ENCODE data around the gene FIG4.
A peak's percentile ranks its signal among the peaks of the same experiment; 100 is the strongest.

Gene FIG4

DNA sequence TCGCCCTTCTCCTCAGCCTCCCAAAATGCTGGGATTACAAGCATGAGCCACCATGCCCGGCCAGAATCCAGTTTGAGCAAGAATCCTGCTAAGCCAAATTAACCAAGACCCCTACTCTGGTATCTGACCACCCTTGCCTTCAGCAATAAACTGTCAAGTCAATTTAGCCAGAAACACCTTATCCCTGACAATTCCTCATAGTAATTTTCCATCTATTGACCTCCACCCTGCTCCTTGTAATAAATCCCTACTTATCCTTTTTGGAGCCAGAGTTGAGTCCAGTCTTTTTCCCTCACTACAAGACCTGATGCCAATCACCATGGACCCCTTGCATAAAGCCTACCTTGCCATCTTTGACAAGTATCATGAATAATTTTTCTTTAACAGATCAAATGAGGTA, 173.0 kb downstream of the FIG4 start:
- DNase-seq, result no peak

DNA sequence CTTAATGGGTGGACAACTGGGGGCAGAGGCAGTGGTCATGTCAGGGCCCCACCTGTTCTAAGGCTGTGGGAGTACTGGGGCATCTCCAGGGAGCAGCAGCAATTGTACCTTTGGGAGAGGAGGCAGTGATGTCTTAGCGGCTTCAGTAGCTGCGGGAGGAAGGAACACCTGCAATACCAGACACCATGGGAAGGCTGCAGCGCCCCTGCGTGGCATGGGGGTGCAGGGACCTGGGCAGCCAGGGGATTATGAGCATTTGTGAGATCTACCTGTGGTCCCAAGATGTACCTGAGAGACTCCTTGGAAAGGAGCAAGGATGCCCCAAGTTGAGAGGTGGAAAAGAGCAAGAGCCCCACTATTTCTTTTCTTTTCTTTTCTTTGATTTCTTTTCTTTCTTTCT, 174.9 kb downstream of the FIG4 start:
- DNase-seq, result no peak

DNA sequence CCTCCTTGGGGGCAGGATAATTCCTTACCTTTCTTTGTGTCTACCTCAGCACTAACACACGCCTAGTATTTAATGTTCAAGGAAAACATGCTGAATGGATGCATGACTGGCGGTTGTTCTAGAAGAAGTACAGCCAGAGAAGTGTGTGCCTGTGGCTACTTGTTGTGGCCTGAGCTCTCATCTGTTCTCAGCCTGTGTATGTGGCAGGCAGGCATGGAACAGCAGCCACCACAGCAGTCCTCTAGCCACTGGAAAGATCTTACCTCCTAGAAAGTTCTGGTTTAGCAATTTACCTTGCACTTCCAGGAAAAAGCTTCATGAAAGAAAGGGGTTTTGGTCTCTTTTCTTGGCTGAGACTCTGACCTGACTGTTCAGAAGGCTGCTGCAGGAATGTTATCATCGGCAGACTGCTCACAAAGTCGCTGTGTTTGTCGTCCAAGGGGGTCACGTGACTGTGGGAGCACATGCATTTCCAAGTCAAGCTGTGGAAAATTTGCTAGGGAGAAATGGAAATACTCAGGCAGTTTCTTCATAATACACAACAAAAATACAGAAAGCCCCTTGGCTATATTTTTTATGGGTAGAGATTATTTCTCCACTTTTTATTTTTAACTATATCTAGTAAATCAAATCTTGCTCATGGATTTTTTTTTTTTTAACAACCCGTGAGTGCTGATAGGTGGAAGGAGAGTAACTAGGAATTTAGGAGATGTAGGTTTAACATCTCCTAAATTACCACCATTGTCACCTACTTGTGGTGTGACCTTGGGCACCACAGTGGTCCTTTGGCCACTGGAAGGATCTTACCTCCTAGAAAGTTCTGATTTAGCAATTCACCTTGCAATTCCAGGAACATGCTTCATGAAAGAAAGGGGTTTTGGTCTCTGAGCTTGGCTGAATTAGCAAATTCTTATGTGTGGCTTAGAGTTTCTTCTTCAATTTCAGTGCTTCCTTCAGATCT, 176.2 kb downstream of the FIG4 start:
- DNase-seq, result peak; percentile 83

DNA sequence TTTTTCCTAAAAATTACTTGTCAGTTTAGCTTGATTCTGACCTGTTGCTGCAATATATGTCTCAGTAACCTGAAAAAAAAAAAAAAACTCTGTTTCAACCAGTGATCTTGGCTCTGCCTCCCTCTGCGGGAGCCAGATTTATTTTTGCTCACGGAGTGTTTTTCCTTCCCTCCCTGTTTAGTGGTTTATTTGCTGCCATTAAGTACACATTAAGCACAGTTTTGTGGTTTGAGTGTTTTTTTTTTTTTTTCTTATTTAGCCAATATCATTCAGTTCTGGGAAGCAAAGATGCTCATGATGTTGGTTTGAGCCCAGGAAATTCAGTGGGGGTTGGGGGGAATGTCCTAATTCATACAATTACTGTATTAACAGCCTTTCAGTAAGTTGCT, 176.9 kb downstream of the FIG4 start:
- DNase-seq, result peak; percentile 55

DNA sequence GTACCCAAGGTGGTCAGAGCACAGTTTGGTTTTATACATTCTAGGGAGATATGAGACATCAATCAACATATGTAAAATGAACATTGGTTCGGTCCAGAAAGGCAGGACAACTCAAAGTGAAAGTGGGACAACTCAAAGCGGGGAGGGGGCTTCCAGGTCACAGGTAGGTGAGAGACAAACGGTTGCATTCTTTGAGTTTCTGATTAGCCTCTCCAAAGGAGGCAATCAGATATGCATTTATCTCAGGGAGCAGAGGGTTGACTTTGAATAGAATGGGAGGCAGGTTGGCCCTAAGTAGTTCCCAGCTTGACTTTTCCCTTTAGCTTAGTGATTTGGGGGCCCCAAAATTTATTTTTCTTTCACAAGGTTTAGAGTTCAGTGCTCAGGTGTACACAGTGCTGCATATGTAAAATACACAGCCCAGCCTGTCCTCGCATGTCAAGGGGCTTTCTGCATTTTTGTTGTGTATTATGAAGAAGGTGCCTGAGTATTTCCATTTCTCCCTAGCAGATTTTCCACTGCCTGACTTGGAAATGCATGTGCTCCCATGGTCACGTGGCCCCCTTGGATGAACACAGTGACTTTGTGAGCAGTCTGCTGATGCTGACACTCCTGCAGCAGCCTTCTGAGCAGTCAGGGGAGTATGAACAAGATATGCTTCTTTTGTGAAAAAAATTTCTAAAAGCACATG, 178.4 kb downstream of the FIG4 start:
- DNase-seq, result peak; percentile 63

DNA sequence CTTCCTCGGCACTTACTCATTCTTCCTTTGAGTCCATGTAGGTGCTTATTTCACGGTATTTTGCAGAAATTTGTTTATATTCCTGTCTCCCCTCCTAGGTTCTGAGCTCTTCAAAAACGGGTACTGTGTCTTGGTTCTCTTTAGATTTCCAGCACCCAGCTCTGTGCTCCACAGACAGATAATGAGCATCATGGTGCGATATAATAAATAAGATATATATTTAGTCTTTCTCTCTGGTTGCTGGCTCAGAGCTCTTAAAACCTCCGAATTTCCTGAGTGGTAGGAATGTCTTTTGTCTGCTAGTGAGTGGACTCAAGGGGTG, 179.0 kb downstream of the FIG4 start:
- DNase-seq, result no peak

DNA sequence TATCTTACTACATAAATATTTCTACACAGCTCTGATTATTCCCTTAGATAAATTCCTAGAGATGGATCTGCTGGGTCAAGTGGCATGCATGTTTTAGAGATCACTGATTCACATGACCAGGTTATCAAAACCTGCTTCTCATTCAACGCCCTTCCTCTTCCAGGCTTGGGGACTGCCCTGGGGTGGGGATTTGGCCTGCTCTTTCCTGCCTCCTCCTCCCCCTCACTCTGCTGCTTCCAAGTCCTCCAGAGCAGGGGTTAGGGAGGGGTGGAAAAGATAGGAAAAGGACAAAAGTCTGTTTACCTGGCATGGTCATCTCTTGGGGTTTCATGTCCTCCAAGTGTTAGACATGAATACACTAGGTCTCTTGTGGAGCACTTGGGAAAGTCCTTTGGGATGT, 181.5 kb downstream of the FIG4 start:
- no peak for DNase-seq

DNA sequence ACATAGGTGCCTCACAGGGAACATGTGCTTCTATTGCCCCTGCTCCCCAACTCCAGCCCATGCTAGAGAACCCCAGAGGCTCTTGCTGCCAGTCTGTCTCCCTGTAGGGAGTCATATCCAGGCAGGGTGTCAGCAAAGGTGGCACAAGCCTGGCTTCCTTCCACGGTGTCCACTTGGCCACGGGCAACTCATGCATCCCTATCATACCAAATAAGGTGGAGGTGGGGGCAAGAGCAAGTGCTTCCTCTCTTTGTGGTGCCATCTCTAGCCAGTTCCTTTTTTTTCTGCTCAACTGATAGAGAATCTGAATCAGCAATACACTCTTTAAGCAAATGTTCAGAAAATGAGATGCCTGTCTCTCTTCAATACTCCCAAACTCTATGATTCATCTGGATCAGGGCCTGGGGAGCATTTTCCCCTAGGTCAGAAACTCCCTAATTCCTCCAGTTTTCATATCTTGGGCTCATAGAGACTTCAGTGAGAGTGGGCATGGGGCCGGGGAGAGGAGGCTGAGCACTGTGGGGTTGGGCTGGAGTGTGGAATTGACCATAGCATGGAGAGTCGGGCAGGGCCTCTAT, 182.0 kb downstream of the FIG4 start:
- DNase-seq, result no peak

DNA sequence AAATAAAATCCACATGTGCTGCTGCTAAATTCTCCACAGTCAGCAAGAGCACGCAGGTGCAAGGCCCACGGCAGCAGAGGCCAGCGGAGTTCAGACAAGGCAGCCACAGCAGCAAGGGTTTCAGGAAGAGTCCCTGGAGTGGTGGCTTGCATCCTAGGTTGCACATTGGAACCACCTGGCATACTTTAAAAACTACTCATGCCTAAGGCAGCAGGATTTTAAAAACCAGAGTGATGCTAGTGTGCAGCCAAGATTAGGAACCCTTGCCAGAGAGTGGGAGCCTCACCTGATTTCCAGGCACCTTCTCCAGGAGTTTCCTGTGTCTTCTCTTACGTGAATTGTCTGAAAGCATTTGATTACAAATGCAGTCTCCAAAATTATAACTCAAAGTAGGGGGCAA, 183.0 kb downstream of the FIG4 start:
- no peak for DNase-seq

DNA sequence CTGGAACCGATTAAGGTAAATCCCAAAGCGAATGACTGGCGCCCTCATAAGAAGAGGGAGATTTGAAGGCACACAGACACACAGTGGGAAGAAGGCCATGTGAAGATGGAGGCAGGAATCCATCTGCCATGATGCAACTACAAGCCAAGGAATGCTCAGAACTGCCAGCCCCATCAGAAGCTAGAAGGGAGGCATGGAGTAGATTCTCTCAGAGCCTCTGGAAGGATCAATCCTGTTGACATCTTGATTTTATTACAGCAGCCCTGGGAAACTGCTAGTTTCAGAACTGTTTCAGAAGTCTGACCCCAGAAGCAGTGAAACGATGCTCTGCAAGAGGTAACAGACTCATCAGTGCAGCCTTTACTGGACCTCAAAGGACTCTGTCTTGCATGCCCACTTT, 183.5 kb downstream of the FIG4 start:
- no peak for DNase-seq
